Prostate gland (tissue), 2 donors: Measurements from ENCODE around the gene TBC1D22A. TPM values are rescaled to one million over a fixed set of nuclear protein-coding genes. Genes with fewer than 3 reads are reported as not detected.

Source experiments
- DNase-seq: peaks from one replicate; pipeline ENCODE4 v3.0.0-alpha.2; 2019; ENCODE audit warnings: low spot score
- H3K27ac ChIP-seq, 2 donors: fragments of 200-600 bp; sonication (generic); 2 replicates each; pipeline ENCODE4 v1.5.1; 2017 to 2019
- H3K27me3 ChIP-seq: fragments of 200-600 bp; sonication (generic); replicated peaks from 2 replicates; pipeline ENCODE4 v1.5.1; 2019; ENCODE audit not compliant: insufficient read depth
- H3K36me3 ChIP-seq, 2 donors: fragments of 200-600 bp; sonication (generic); 1 replicate in 1 of 2; 2 replicates in 1 of 2; pipeline versions ENCODE4 v1.5.1 to v1.8.1; 2017 to 2019
- H3K4me1 ChIP-seq: fragments of 200-600 bp; sonication (generic); replicated peaks from 2 replicates; pipeline ENCODE4 v1.5.1; 2019
- H3K4me3 ChIP-seq, 2 donors: fragments of 200-600 bp; sonication (generic); 2 replicates each; pipeline ENCODE4 v1.5.1; 2017 to 2019
- H3K9me3 ChIP-seq: fragments of 200-600 bp; sonication (generic); 2 replicates; pipeline ENCODE4 v1.5.1; 2017
- CTCF ChIP-seq, 4 experiments: fragments of 200-600 bp in 2 of 4; fragments of 450-650 bp in 2 of 4; sonication (generic) in 2 of 4; IDR thresholded peaks; 1 replicate in 3 of 4; 2 replicates in 1 of 4; pipeline ENCODE4 v1.5.1; 2016 to 2019; ENCODE audit warnings: antibody characterized with exemption in 4 of 4, mild to moderate bottlenecking in 2 of 4, moderate library complexity in 2 of 4
- POLR2A ChIP-seq: fragments of 450-650 bp; IDR thresholded peaks from one replicate; pipeline ENCODE4 v1.6.1; 2016; ENCODE audit warnings: antibody characterized with exemption, mild to moderate bottlenecking
- POLR2AphosphoS5 ChIP-seq: sonication (generic); formaldehyde crosslinking; IDR thresholded peaks from one replicate; pipeline ENCODE4 v1.6.1; 2017; ENCODE audit warnings: antibody characterized with exemption
- WGBS: methylation state at CpG from one replicate; pipeline ENCODE4 v1.1.5; 2018; 5-methylcytosine and 5-hydroxymethylcytosine counted together
- intact Hi-C: fragments of 100-400 bp; cut with DNase I; formaldehyde crosslinking; loops from one replicate; pipeline ENCODE4 v1.14.2; 2022
- total RNA-seq, 2 donors: library from RNA; depleted of rRNA; stranded (reverse); fragments of >200 nt; gene quantifications; one replicate each; pipeline ENCODE4 v1.1.0, GENCODE V29; 2016

TBC1D22A gene
- total RNA-seq, 2 donors from 2014 or later = 16.0 to 30.7 TPM

DNA sequence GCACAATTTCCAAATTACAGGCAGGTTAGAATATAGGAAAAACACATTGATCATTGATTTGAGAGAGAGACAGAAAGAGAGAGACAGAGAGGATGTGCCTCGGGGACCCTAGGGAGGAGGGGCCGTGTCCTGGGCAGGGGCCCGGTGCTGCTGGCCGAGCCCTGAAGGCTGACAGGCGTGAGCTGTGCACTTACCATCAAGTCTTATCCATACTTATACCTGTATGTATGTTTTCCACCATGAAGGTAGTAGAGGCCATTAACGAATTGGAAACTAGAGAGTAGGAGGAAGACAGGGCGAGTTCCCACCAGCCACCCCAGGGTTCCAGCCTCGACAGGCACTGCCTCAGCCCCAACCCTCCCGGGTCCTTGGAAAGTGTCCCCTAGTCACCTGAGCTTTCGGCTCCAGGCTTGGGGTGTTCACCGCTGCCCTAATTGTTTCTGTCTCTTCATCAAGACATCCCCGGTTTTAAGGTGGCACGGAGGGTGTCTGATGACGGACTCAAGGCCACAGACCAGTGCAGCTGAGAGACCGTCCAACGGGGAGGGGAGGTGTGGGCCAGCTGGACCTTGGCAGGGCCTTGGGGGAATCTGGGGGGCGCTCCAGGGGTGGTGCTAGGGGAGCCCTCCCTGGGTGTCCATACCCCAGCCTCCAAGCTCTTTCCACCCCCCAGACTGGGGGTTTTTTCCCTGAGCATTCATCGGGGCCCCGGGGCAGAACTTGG, 431.3 kb downstream of the TBC1D22A start:
- Histone ChIP-seq H3K27me3 (no peaks in the 10 kb centered on the region), H3K36me3 (no peaks in the 10 kb centered on the region), H3K27ac (no peak overlapping the region), H3K4me1 (no peaks in the 10 kb centered on the region), H3K4me3 (no peak overlapping the region), H3K9me3 (no peaks in the 10 kb centered on the region)
- DNase-seq = no peak
- intact Hi-C loops = no loop called here
- no peak for TF ChIP-seq POLR2A
- no peak for TF ChIP-seq CTCF (IDR thresholded peaks at IDR 0.05)
- no peak for TF ChIP-seq POLR2AphosphoS5
- 88% methylated on average over 19 of the region's 19 CpGs for WGBS

GRCh38 chr22:47194476-47195155, 432.2 kb downstream of the TBC1D22A start:
- WGBS = 89% methylated on average over 6 of the region's 6 CpGs
- no peaks in the 10 kb centered on the region for H3K4me1 ChIP-seq
- H3K9me3 ChIP-seq = no peaks in the 10 kb centered on the region
- H3K27me3 ChIP-seq = no peaks in the 10 kb centered on the region
- no peak for TF ChIP-seq CTCF (IDR thresholded peaks at IDR 0.05)
- TF ChIP-seq POLR2AphosphoS5 = no peak
- no peak for TF ChIP-seq POLR2A
- H3K36me3 ChIP-seq = no peaks in the 10 kb centered on the region
- H3K27ac ChIP-seq = no peak overlapping the region
- intact Hi-C loops = no loop called here
- H3K4me3 ChIP-seq = no peak overlapping the region
- DNase-seq = no peak

DNA sequence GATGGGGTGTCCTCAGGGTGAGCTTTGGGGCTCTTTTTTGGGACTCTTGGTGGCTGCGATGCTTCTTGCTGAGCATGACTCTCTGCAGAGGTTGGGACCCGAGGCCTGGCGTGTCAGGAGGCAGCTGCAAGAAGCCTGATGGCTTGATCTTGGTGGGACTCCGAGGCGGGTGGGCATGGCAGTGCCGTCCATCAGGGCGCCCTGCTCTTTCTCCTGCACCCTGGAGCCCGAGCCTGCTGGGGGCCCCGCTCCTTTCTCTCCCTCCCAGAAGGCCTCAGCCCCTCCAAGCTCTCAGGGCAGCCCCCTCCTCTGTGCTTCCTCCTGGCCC, 432.7 kb downstream of the TBC1D22A start:
- WGBS = 92% methylated on average over 9 of the region's 9 CpGs
- H3K9me3 ChIP-seq = no peaks in the 10 kb centered on the region
- H3K27me3 ChIP-seq = no peaks in the 10 kb centered on the region
- intact Hi-C loops = no loop called here
- H3K4me3 ChIP-seq = no peak overlapping the region
- H3K36me3 ChIP-seq = no peaks in the 10 kb centered on the region
- no peaks in the 10 kb centered on the region for H3K4me1 ChIP-seq
- H3K27ac ChIP-seq = no peak overlapping the region
- DNase-seq = no peak
- no peak for TF ChIP-seq CTCF (IDR thresholded peaks at IDR 0.05)
- TF ChIP-seq POLR2AphosphoS5 = no peak
- no peak for TF ChIP-seq POLR2A

DNA sequence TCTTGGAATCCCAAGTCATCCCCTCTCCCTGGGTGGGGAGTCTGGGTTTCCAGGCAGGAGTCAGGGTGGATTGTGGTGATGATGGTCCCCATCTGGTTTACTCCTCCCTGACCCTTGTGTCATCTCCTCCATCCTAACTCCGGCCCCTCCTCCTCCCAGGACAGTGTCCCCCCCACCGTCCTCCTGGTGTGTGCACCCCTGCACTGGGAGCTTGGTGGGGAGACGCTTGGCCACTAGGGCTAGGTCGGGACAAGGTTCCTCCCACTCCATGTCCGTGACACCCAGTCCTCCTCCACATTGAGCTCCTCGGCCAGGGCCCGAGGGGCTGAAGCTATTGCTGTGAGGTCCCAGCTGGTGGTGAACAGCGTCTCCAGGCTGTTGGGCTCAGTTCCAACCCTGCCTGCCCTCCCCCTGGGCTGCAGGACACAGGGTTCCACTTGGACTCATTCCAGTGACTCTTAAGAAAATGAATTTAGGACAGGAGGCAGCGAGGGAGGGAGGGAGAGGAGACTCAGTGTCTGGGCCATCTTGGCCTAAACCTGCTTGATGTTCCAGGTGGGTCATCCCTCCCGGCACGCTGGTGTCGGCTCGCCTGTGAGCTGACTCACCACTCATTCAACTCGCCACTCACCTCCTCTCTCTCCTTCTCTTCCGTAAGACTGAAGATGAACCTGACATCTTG, 433.2 kb downstream of the TBC1D22A start:
- Histone ChIP-seq H3K4me3 (no peak overlapping the region), H3K9me3 (no peaks in the 10 kb centered on the region), H3K27me3 (no peaks in the 10 kb centered on the region), H3K4me1 (no peaks in the 10 kb centered on the region), H3K36me3 (no peaks in the 10 kb centered on the region), H3K27ac (no peak overlapping the region)
- intact Hi-C loops = no loop called here
- DNase-seq = no peak
- 46% methylated on average over 15 of the region's 15 CpGs for WGBS
- TF ChIP-seq CTCF (IDR thresholded peaks at IDR 0.05) = no peak
- no peak for TF ChIP-seq POLR2A
- TF ChIP-seq POLR2AphosphoS5 = no peak
